PC-3 (cell line): ENCODE results near the gene PNMA6E.

ENCODE experiments used
- EZH2 ChIP-seq: fragments of 300-600 bp; sonication (generic); IDR thresholded peaks from one replicate; pipeline ENCODE4 v1.6.1; 2017; ENCODE audit warnings: antibody characterized with exemption, mild to moderate bottlenecking, low read length; ENCODE audit not compliant: unreplicated experiment
- EZH2phosphoT487 ChIP-seq: fragments of 300-600 bp; sonication (generic); IDR thresholded peaks from 2 replicates; pipeline ENCODE4 v1.6.1; 2018; ENCODE audit warnings: mild to moderate bottlenecking, antibody characterized with exemption, low read length, borderline replicate concordance
- TF ChIP-seq, protein P1 (sequence below): fragments of 300-600 bp; sonication (generic); conservative IDR thresholded peaks from 2 replicates; pipeline ENCODE4 v1.5.1; 2017; ENCODE audit warnings: antibody characterized with exemption, low read depth, mild to moderate bottlenecking, low read length

DNA sequence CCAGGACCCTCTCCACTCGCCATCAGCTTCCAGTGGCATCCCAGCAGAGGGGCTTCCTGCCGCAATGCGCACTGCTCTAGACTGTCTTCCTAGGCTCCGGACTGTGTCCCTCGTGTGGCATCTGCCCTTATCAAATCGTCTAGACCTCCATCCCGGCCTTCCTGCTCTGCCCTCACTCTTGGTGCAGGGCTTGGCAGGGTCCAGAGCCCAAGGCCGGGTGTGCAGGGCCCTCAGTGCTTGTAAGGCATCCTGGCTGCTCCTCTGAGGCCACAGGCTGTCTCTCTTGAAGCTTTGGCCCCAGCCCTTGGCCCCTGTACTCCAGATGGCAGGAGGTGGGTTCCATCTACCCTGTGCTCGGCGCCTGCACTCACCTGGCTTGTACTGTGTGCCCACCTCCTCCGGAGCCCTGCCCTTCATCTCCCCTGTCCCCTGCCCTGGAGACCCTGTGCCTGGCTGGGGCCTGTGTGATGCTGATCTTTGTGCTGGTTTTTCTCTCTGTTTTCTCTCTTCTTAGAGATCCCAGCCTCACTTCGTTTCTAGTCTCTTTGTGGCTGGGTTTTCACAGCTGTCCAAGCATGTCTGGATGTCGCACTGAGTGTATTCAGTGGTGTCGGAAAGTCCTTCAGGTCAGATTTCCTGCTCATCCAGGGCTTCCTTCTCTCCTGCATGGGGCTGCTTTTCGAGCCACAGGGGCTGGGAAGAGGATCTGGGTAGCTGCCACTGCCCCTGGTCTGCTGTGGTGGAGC is 48.4 kb upstream of the PNMA6E start:
- TF ChIP-seq EZH2: no peak
- TF ChIP-seq, protein P1, sequence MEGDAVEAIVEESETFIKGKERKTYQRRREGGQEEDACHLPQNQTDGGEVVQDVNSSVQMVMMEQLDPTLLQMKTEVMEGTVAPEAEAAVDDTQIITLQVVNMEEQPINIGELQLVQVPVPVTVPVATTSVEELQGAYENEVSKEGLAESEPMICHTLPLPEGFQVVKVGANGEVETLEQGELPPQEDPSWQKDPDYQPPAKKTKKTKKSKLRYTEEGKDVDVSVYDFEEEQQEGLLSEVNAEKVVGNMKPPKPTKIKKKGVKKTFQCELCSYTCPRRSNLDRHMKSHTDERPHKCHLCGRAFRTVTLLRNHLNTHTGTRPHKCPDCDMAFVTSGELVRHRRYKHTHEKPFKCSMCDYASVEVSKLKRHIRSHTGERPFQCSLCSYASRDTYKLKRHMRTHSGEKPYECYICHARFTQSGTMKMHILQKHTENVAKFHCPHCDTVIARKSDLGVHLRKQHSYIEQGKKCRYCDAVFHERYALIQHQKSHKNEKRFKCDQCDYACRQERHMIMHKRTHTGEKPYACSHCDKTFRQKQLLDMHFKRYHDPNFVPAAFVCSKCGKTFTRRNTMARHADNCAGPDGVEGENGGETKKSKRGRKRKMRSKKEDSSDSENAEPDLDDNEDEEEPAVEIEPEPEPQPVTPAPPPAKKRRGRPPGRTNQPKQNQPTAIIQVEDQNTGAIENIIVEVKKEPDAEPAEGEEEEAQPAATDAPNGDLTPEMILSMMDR: no peak
- TF ChIP-seq EZH2phosphoT487: no peak
